Upper lobe of left lung (tissue), 6 donors: ENCODE data around the gene MAGED1. TPM values are rescaled to one million over a fixed set of nuclear protein-coding genes. Genes with fewer than 3 reads are reported as not detected.

Source experiments
- ATAC-seq, 2 donors: fragments of 200-7000 bp; cut with Tn5 transposase; one replicate each; pipeline ENCODE4 v1.9.1; 2022; ENCODE audit warnings: mild to moderate bottlenecking in 2 of 2, moderate library complexity in 2 of 2; ENCODE audit not compliant: low FRiP score in 2 of 2
- DNase-seq, 2 donors: peaks; one replicate each; pipeline ENCODE4 v3.0.0-alpha.2; 2019 to 2020
- H3K27ac ChIP-seq, 4 donors: fragments of 200-600 bp; sonication (generic); one replicate each; pipeline ENCODE4 v1.5.1; 2016 to 2019
- H3K27me3 ChIP-seq, 4 donors: fragments of 200-600 bp; sonication (generic); one replicate each; pipeline ENCODE4 v1.5.1; 2017 to 2019
- H3K36me3 ChIP-seq, 4 donors: fragments of 200-600 bp; sonication (generic); one replicate each; pipeline ENCODE4 v1.5.1; 2016 to 2019
- H3K4me1 ChIP-seq, 4 donors: fragments of 200-600 bp; sonication (generic); one replicate each; pipeline ENCODE4 v1.5.1; 2018 to 2019
- H3K4me3 ChIP-seq, 4 donors: fragments of 200-600 bp; sonication (generic); one replicate each; pipeline ENCODE4 v1.5.1; 2017 to 2019; ENCODE audit warnings: mild to moderate bottlenecking in 2 of 4, moderate library complexity in 1 of 4
- H3K9me3 ChIP-seq, 4 donors: fragments of 200-600 bp; sonication (generic); one replicate each; pipeline ENCODE4 v1.5.1; 2018 to 2019
- EP300 ChIP-seq, 4 donors: sonication (generic); formaldehyde crosslinking; IDR thresholded peaks; one replicate each; pipeline ENCODE4 v1.5.1; 2017; ENCODE audit warnings: antibody characterized with exemption in 4 of 4, control low read depth in 2 of 4
- POLR2A ChIP-seq, 4 donors: fragments of 450-650 bp; IDR thresholded peaks; one replicate each; pipeline ENCODE4 v1.5.1; 2016 to 2017; ENCODE audit warnings: antibody characterized with exemption in 4 of 4, mild to moderate bottlenecking in 2 of 4
- POLR2AphosphoS5 ChIP-seq, 2 donors: sonication (generic); formaldehyde crosslinking; IDR thresholded peaks; one replicate each; pipeline ENCODE4 v1.5.1; 2017; ENCODE audit warnings: antibody characterized with exemption in 2 of 2
- WGBS, 2 donors: methylation state at CpG; one replicate each; pipeline ENCODE4 v1.1.5; 2017 to 2018; 5-methylcytosine and 5-hydroxymethylcytosine counted together
- small RNA-seq, 4 donors: library from RNA; depleted of rRNA; stranded (forward); fragments of <200 nt; gene quantifications; one replicate each; pipeline ENCODE3, GENCODE V24; 2016
- total RNA-seq, 6 donors: library from RNA; depleted of rRNA in 4 of 6; stranded (reverse); fragments of >200 nt in 4 of 6; gene quantifications; one replicate each; pipeline versions ENCODE4 v1.1.0 to v1.2.1, GENCODE V29; 2016 to 2021
- TF ChIP-seq, protein P1 (sequence below), 6 experiments: fragments of 450-650 bp in 4 of 6; fragments of 200-600 bp in 2 of 6; sonication (generic) in 2 of 6; IDR thresholded peaks; one replicate each; pipeline ENCODE4 v1.5.1; 2016 to 2019; ENCODE audit warnings: antibody characterized with exemption in 6 of 6
- donor health status: DM: no; HTN: no; CAD: no; lungs with moderate emphysema.
- donor health status: DM: no; HTN: yes; CAD: no; lungs with severe emphysema.

MAGED1 gene
- total RNA-seq, 6 donors from 2014 or later, result 25.1 to 72.8 (median 65.7) TPM

DNA sequence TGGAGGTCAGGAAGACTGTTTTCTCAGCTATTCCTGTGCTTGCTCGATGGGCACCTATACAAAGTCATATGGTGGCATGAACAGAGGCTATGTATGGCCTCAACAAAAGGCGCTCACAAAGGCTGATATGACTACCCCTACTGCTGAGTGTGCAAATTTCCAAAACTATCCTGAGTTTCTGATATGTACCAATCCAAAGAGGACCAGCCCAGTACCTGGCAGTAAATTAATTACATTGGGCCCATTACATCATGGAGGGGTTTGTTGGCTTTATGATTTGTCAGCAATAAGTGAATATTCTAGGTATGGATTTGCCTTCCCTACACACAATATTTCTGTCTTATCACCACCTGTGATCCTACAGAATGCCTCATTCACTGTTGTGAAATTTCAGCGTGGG is 12.3 kb downstream of the MAGED1 start:
- Histone ChIP-seq H3K27me3 (no peaks in the 10 kb centered on the region), H3K36me3 (peaks cover 0 to 12% (median 3%) of the 10 kb centered on the region in 4 donors), H3K9me3 (no peaks in the 10 kb centered on the region), H3K4me1 (no peaks in the 10 kb centered on the region), H3K27ac (no peak overlapping the region), H3K4me3 (no peak overlapping the region)
- no peak for TF ChIP-seq POLR2A (IDR thresholded peaks at IDR 0.05)
- TF ChIP-seq, protein P1, sequence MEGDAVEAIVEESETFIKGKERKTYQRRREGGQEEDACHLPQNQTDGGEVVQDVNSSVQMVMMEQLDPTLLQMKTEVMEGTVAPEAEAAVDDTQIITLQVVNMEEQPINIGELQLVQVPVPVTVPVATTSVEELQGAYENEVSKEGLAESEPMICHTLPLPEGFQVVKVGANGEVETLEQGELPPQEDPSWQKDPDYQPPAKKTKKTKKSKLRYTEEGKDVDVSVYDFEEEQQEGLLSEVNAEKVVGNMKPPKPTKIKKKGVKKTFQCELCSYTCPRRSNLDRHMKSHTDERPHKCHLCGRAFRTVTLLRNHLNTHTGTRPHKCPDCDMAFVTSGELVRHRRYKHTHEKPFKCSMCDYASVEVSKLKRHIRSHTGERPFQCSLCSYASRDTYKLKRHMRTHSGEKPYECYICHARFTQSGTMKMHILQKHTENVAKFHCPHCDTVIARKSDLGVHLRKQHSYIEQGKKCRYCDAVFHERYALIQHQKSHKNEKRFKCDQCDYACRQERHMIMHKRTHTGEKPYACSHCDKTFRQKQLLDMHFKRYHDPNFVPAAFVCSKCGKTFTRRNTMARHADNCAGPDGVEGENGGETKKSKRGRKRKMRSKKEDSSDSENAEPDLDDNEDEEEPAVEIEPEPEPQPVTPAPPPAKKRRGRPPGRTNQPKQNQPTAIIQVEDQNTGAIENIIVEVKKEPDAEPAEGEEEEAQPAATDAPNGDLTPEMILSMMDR (IDR thresholded peaks at IDR 0.05), result no peak
- TF ChIP-seq EP300 (IDR thresholded peaks at IDR 0.05), result no peak
- TF ChIP-seq POLR2AphosphoS5 (IDR thresholded peaks at IDR 0.05), result no peak
- ATAC-seq (no peak), DNase-seq (no peak)
- 72 to 90% methylated on average over 2 to 3 of the region's 3 CpGs for WGBS, 2 donors

GRCh38 chrX:51917604-51918003 is 24.2 kb downstream of the MAGED1 start:
- Histone ChIP-seq H3K36me3 (no peaks in the 10 kb centered on the region), H3K4me3 (no peak overlapping the region), H3K27ac (no peak overlapping the region), H3K4me1 (no peaks in the 10 kb centered on the region), H3K9me3 (no peaks in the 10 kb centered on the region), H3K27me3 (no peaks in the 10 kb centered on the region)
- WGBS, 2 donors, result 25 to 51% methylated on average over 2 of the region's 2 CpGs
- TF ChIP-seq EP300 (IDR thresholded peaks at IDR 0.05), result no peak
- TF ChIP-seq POLR2AphosphoS5 (IDR thresholded peaks at IDR 0.05), result no peak
- ATAC-seq (no peak), DNase-seq (no peak)

DNA sequence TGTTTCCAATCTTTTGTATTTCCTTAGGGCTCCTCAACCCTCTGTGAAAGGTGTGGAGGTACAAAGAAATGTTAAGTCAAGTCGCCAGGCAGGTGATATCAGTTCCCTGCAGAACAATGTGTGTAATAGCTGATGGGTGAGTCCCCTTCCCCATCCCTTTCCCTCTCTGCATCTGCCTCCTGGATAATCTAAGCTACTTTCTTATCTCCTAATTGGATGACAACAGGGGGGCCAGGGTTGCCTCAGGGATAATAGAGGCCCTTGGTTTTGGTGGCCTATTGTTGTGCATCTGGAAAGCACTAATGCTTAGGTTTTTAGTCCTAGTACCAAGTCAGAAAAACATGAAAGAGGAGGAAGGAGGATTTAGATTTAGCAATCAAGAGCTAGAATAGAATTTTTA is 29.1 kb downstream of the MAGED1 start:
- no peaks in the 10 kb centered on the region for H3K4me1 ChIP-seq
- TF ChIP-seq POLR2A (IDR thresholded peaks at IDR 0.05) (no peak), POLR2AphosphoS5 (IDR thresholded peaks at IDR 0.05) (no peak)
- TF ChIP-seq, protein P1 (IDR thresholded peaks at IDR 0.05), result no peak
- H3K36me3 ChIP-seq, result no peaks in the 10 kb centered on the region
- no peaks in the 10 kb centered on the region for H3K9me3 ChIP-seq
- H3K4me3 ChIP-seq, result no peak overlapping the region
- DNase-seq, result no peak
- no peaks in the 10 kb centered on the region for H3K27me3 ChIP-seq
- no peak for ATAC-seq
- no peak overlapping the region for H3K27ac ChIP-seq
- 33 to 50% methylated on average over 1 of the region's 1 CpG for WGBS, 2 donors

DNA sequence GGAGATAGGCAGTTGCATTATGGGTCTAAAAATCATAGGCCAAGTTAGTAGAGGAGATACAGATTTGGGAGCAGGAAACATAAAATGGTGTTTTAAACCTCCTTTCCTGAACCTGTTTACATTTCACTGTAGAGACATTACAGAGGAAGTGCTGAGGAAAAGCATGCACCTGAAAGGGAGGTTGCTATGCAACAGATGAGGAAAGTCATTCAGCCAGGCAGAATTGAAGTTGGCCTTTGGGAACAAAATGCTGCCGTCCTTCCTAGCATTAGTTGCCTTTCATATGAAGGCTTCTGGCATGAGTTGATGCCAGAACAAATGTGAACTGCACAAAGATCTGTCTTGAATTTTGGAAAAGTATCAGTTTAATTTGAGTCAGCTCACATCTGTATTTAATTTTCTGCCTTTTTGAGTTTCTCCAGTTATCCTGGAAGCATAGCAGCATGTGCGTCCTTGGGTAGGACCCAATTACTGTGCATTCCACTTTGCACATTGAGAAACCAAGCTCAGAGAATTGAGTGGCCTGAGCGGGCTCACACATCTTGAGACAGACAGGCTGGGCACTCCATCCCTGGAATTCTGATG is 38.2 kb downstream of the MAGED1 start:
- no peaks in the 10 kb centered on the region for H3K27me3 ChIP-seq
- no peaks in the 10 kb centered on the region for H3K4me1 ChIP-seq
- H3K4me3 ChIP-seq, result no peak overlapping the region
- H3K9me3 ChIP-seq, result no peaks in the 10 kb centered on the region
- WGBS, 2 donors, result 65 to 68% methylated on average over 3 of the region's 3 CpGs
- TF ChIP-seq, protein P1 (IDR thresholded peaks at IDR 0.05), result no peak
- TF ChIP-seq EP300 (IDR thresholded peaks at IDR 0.05) (no peak), POLR2A (IDR thresholded peaks at IDR 0.05) (no peak), POLR2AphosphoS5 (IDR thresholded peaks at IDR 0.05) (no peak)
- no peak overlapping the region for H3K27ac ChIP-seq
- H3K36me3 ChIP-seq, result no peaks in the 10 kb centered on the region
- DNase-seq, result no peak
- no peak for ATAC-seq

Small RNA genes lying within 50 kb of the gene (small RNA-seq; reads per million reads assigned to genes)
- gene AL929410.2, result 0 reads per million in 4 donors
- 0 reads per million in 4 donors for gene RNU6-504P

Other genes starting within 250 kb of the MAGED1 start
- not detected for gene CENPVL2, start 210.8 kb upstream of the MAGED1 start, total RNA-seq
- gene CENPVL1, start 183.1 kb upstream of the MAGED1 start, total RNA-seq, result not detected
- 1 to 10 TPM; 1.0 to 8.2 (median 5.3) TPM for gene GSPT2, start 150.2 kb upstream of the MAGED1 start, total RNA-seq
- gene MAGED4B, start 175.6 kb downstream of the MAGED1 start, total RNA-seq, result 1 to 10 TPM; 1.0 to 8.6 (median 2.1) TPM